GM12864 (cell line): ENCODE results near the gene KRT38.

ENCODE experiments used
- DNase-seq: peaks from one replicate; pipeline ENCODE4 v3.0.0-alpha.2; 2011; ENCODE audit warnings: low read depth
- H3K4me3 ChIP-seq: 2 replicates; pipeline ENCODE4 v1.5.1; 2011; ENCODE audit warnings: mild to moderate bottlenecking, low read depth, low read length, control low read depth
- TF ChIP-seq, protein P1 (sequence below): IDR thresholded peaks from 2 replicates; pipeline ENCODE4 v1.5.1; 2011; ENCODE audit warnings: low read depth, mild to moderate bottlenecking, moderate library complexity, low read length, control low read depth, inconsistent platforms; ENCODE audit errors: missing control alignments

The KRT38 gene

DNA sequence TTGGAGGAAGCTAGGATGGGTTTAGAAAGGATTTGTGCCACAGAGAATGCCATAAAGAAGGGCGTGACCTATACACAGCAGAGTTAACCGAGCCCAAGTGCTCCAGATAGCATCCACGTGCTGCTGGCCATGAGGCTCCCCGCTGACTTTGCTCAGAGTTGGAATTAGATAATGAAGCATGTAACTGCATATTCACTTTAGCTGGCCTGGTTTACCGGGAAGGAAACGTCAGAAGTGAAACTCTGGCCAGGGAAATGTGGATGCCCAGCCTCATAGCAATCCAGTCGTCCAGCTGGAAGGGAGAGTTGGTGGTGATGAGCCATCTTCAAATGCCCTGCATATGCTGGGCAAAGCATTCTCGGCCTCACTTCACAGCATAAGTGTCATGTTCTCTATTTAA is 34.1 kb upstream of the KRT38 start:
- DNase-seq: no peak
- TF ChIP-seq, protein P1, sequence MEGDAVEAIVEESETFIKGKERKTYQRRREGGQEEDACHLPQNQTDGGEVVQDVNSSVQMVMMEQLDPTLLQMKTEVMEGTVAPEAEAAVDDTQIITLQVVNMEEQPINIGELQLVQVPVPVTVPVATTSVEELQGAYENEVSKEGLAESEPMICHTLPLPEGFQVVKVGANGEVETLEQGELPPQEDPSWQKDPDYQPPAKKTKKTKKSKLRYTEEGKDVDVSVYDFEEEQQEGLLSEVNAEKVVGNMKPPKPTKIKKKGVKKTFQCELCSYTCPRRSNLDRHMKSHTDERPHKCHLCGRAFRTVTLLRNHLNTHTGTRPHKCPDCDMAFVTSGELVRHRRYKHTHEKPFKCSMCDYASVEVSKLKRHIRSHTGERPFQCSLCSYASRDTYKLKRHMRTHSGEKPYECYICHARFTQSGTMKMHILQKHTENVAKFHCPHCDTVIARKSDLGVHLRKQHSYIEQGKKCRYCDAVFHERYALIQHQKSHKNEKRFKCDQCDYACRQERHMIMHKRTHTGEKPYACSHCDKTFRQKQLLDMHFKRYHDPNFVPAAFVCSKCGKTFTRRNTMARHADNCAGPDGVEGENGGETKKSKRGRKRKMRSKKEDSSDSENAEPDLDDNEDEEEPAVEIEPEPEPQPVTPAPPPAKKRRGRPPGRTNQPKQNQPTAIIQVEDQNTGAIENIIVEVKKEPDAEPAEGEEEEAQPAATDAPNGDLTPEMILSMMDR: no peak
- H3K4me3 ChIP-seq: no peak overlapping the region

DNA sequence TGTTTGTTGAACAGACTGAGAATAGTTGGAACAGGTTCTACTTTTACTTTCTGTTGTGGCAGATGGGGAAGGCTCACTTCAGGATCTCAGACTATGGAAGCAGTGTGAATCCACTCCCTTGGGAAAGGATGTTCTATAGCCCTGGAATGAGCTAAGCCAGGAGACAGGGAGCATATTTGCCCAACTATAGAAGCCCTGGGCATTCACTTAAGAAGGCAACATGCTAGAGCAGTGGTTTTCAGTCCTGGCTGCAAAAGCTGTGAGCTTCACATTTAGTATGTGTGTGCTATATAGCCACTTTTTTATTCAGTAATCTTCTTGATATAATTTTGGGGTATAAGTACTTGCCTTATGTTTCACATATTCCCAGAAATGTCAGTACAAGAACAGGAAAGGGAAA is 27.6 kb upstream of the KRT38 start:
- H3K4me3 ChIP-seq: no peak overlapping the region
- TF ChIP-seq, protein P1: no peak
- DNase-seq: no peak

DNA sequence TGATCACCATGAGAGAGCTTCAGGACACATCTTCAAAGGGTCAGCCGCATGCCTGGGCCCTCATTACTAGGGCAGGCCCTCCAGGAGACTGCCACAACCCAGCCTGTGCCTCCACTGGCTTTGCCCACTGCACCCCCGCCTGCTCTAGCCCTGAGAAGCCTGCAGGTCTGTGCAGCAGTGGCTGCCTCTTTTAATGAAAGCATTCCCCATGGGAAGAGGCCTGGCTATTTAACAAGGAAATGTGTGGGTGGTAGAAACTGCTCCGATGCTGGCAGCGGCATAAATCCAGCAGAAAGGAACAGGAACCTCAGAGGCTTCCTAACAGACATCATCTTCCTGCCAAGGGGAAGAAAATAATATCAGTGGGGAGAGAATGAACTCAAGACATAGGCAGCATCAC is 26.8 kb upstream of the KRT38 start:
- no peak for DNase-seq
- H3K4me3 ChIP-seq: no peak overlapping the region
- TF ChIP-seq, protein P1: no peak

DNA sequence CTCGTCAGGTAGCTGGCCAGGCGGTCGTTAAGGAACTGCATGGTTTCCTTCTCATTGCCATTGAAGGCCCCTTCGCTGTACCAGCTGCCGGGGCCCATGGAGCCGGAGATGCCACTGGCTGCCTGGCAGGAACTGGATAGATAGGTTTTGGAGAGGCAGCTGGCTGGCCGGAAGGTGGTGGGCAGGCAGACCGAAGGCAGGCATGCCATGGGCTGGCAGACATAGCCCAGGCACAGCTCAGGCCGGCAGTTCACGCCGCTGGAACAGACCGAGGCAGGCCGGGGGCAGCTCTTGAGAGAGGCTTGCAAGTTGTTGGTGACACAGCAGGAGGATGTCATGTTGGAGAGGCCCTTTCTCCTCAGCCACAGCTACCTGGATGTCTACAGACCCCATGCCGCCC is 26.2 kb upstream of the KRT38 start, which contains the start of gene KRT32:
KRT32 (minus strand) TSS at position 399 of the 400 bp plus-strand sequence; CDS start at position 338, 61 bp downstream.
- H3K4me3 ChIP-seq: no peak within 1 kb of the TSS
- DNase-seq: no peak
- TF ChIP-seq, protein P1: no peak

DNA sequence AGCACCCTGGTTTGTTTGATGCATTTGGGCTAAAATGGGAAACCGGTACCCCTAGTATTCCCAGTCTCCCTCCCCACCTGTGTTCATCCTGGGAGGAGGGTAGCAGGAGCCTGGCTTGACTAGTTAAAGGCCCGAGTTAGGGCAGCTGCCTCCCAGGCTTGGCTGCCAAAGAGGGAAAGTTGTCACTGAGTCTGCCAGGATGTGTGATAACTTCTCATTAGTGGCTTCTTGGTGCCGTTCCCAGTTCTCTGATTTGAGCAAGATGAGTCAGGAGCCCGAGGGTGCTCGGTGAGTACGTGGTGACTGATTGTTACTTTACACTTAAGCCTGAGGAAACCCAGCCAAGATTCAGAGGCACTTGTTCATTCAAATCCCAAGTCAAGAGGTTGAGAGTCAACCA is 23.9 kb upstream of the KRT38 start:
- no peak overlapping the region for H3K4me3 ChIP-seq
- TF ChIP-seq, protein P1: no peak
- DNase-seq: no peak

DNA sequence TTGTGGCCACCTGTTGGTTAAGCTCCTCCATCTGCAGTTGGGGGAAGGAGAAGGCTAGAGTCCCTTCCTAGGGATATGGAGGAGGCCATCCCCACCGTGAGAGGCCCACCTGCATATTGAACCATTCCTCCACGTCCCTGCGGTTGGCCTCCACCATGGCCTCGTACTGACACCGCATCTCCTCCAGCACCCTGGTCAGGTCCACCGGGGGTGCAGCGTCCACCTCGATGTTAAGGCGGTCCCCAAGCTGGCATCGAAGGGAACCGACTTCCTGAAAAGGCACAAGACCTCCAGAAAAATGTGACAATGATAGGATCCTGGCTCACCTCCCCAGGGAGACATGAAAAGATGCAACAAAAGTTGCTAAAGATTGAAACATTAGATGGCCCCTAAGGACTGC is 23.4 kb upstream of the KRT38 start:
- no peak for DNase-seq
- no peak overlapping the region for H3K4me3 ChIP-seq
- TF ChIP-seq, protein P1: no peak

DNA sequence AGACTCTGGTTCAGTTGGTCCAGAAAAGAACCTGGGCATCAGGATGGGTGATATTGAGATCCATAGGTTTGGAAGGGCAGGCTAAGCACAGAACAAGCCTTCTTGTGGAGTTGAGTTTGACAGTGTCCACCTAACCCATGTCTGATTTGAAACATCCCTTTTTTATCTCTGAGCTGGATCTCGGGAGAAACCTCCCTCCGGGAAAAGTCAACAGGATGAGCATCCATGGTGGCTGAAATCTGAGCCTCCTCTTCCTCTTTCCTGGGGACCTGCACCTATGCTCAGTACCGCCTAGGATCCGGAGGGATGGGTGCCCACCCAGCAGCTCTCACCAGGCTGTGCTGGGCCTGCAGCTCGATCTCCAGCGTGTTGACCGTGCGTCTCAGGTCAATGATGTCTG is 23.0 kb upstream of the KRT38 start:
- TF ChIP-seq, protein P1: no peak
- H3K4me3 ChIP-seq: no peak overlapping the region
- no peak for DNase-seq
